H1 (cell line): ENCODE results near the gene RTN4RL1. TPM values are rescaled to one million over a fixed set of nuclear protein-coding genes. Genes with fewer than 3 reads are reported as not detected.

Experiments used
- CHD2 ChIP-seq: IDR thresholded peaks from 2 replicates; pipeline ENCODE4 v1.6.1; 2012; ENCODE audit warnings: low read length, improper control_type of control experiment
- polyA plus RNA-seq, 7 experiments: library from polyadenylated mRNA; depleted of rRNA in 3 of 7; stranded (reverse) in 5 of 7; unstranded in 2 of 7; fragments of >200 nt in 5 of 7; fragments of 200-250 nt in 2 of 7; gene quantifications; 1 replicate in 5 of 7; 2 replicates in 1 of 7; 4 replicates in 1 of 7; pipeline versions ENCODE4 v1.2.1 to v1.2.3, GENCODE V29; 2011 to 2013; ENCODE audit warnings: missing spikeins in 2 of 7, mixed read lengths in 2 of 7
- total RNA-seq: library from RNA; stranded (reverse); fragmentation: NEBNext Ultra II Directional; extraction: Animal tissue kit (Norgen Biotek cat#: 25700); gene quantifications from 2 replicates; pipeline ENCODE4 v1.2.1, GENCODE V29; 2021
- TF ChIP-seq, protein P1 (sequence below): fragments of 300-600 bp; sonication (generic); IDR thresholded peaks from 2 replicates; pipeline ENCODE4 v1.7.1; 2012; ENCODE audit warnings: low read length, moderate library complexity, mild to moderate bottlenecking, inconsistent platforms; ENCODE audit not compliant: insufficient replicate concordance

Gene RTN4RL1
- total and polyA plus RNA-seq, 2 of the 8 experiments (the other 6 are each of a cell fraction or from before 2014, with no cell fraction given), result 0.09 TPM; not detected in 1

- TF ChIP-seq, protein P1, sequence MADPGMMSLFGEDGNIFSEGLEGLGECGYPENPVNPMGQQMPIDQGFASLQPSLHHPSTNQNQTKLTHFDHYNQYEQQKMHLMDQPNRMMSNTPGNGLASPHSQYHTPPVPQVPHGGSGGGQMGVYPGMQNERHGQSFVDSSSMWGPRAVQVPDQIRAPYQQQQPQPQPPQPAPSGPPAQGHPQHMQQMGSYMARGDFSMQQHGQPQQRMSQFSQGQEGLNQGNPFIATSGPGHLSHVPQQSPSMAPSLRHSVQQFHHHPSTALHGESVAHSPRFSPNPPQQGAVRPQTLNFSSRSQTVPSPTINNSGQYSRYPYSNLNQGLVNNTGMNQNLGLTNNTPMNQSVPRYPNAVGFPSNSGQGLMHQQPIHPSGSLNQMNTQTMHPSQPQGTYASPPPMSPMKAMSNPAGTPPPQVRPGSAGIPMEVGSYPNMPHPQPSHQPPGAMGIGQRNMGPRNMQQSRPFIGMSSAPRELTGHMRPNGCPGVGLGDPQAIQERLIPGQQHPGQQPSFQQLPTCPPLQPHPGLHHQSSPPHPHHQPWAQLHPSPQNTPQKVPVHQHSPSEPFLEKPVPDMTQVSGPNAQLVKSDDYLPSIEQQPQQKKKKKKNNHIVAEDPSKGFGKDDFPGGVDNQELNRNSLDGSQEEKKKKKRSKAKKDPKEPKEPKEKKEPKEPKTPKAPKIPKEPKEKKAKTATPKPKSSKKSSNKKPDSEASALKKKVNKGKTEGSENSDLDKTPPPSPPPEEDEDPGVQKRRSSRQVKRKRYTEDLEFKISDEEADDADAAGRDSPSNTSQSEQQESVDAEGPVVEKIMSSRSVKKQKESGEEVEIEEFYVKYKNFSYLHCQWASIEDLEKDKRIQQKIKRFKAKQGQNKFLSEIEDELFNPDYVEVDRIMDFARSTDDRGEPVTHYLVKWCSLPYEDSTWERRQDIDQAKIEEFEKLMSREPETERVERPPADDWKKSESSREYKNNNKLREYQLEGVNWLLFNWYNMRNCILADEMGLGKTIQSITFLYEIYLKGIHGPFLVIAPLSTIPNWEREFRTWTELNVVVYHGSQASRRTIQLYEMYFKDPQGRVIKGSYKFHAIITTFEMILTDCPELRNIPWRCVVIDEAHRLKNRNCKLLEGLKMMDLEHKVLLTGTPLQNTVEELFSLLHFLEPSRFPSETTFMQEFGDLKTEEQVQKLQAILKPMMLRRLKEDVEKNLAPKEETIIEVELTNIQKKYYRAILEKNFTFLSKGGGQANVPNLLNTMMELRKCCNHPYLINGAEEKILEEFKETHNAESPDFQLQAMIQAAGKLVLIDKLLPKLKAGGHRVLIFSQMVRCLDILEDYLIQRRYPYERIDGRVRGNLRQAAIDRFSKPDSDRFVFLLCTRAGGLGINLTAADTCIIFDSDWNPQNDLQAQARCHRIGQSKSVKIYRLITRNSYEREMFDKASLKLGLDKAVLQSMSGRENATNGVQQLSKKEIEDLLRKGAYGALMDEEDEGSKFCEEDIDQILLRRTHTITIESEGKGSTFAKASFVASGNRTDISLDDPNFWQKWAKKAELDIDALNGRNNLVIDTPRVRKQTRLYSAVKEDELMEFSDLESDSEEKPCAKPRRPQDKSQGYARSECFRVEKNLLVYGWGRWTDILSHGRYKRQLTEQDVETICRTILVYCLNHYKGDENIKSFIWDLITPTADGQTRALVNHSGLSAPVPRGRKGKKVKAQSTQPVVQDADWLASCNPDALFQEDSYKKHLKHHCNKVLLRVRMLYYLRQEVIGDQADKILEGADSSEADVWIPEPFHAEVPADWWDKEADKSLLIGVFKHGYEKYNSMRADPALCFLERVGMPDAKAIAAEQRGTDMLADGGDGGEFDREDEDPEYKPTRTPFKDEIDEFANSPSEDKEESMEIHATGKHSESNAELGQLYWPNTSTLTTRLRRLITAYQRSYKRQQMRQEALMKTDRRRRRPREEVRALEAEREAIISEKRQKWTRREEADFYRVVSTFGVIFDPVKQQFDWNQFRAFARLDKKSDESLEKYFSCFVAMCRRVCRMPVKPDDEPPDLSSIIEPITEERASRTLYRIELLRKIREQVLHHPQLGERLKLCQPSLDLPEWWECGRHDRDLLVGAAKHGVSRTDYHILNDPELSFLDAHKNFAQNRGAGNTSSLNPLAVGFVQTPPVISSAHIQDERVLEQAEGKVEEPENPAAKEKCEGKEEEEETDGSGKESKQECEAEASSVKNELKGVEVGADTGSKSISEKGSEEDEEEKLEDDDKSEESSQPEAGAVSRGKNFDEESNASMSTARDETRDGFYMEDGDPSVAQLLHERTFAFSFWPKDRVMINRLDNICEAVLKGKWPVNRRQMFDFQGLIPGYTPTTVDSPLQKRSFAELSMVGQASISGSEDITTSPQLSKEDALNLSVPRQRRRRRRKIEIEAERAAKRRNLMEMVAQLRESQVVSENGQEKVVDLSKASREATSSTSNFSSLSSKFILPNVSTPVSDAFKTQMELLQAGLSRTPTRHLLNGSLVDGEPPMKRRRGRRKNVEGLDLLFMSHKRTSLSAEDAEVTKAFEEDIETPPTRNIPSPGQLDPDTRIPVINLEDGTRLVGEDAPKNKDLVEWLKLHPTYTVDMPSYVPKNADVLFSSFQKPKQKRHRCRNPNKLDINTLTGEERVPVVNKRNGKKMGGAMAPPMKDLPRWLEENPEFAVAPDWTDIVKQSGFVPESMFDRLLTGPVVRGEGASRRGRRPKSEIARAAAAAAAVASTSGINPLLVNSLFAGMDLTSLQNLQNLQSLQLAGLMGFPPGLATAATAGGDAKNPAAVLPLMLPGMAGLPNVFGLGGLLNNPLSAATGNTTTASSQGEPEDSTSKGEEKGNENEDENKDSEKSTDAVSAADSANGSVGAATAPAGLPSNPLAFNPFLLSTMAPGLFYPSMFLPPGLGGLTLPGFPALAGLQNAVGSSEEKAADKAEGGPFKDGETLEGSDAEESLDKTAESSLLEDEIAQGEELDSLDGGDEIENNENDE, result no peak
- no peak for TF ChIP-seq CHD2
- TF ChIP-seq, all 59 proteins: peak for 0
Observed at GRCh38 chr17:2009737-2010136, 15.4 kb downstream of the RTN4RL1 start (continued).
